GM12878 (cell line): ENCODE data around the gene PDE8B. TPM values are rescaled to one million over a fixed set of nuclear protein-coding genes. Genes with fewer than 3 reads are reported as not detected.

Experiments
- ATAC-seq: fragments of 200-7000 bp; cut with Tn5 transposase; 3 replicates; pipeline ENCODE4 v1.9.1; 2020; ENCODE audit warnings: mild to moderate bottlenecking, moderate library complexity
- Bru-seq: library from RNA; stranded (reverse); fragments of 400-500 nt; gene quantifications from one replicate; lab custom pipeline; 2021; lab: Mats Ljungman, UMichigan
- BruChase-seq, 2 experiments: library from RNA; stranded (reverse); fragments of 400-500 nt; gene quantifications; one replicate each; lab custom pipeline; 2021; lab: Mats Ljungman, UMichigan
- BruUV-seq: library from RNA; stranded (reverse); fragments of 400-500 nt; replicated peaks from 2 replicates; lab custom pipeline; 2021; lab: Mats Ljungman, UMichigan
- CTCF ChIA-PET: fragments of 300-600 bp; sonication (Branson Sonifier 250); formaldehyde crosslinking; extraction: SDS; loops from one replicate; lab custom pipeline; 2021; ENCODE audit warnings: inconsistent platforms; lab: Yijun Ruan, JAX
- POLR2A ChIA-PET: fragments of 350-600 bp; formaldehyde crosslinking; extraction: SDS; loops from one replicate; lab custom pipeline; 2021; ENCODE audit warnings: inconsistent platforms; lab: Charles Lee
- RAD21 ChIA-PET: fragments of 300-600 bp; sonication (Branson Sonifier 250); formaldehyde crosslinking; loops from one replicate; lab custom pipeline; 2023; ENCODE audit warnings: antibody characterized with exemption; ENCODE audit not compliant: unreplicated experiment; lab: Charles Lee
- SMC1A ChIA-PET: fragments of 300-600 bp; sonication (Branson Sonifier 250); formaldehyde crosslinking; loops from one replicate; lab custom pipeline; 2023; ENCODE audit not compliant: unreplicated experiment, uncharacterized antibody; lab: Charles Lee
- DNase-seq: peaks from one replicate; pipeline ENCODE4 v3.0.0-alpha.2; 2011; ENCODE audit warnings: low read depth, low spot score
- FAIRE-seq: peaks from 3 replicates; lab custom pipeline; 2011; peaks lifted over from hg19 to GRCh38; lab: Jason Lieb, UNC
- H2AFZ ChIP-seq: 2 replicates; pipeline ENCODE4 v1.6.0; 2011; ENCODE audit warnings: low read depth, low read length, control low read depth; ENCODE audit not compliant: control insufficient read depth
- H3K27ac ChIP-seq: 2 replicates; pipeline ENCODE4 v1.5.1; 2011; ENCODE audit warnings: control low read depth; ENCODE audit not compliant: control insufficient read depth, insufficient read depth
- H3K27me3 ChIP-seq, 2 experiments: replicated peaks in 1 of 2; 2 replicates each; pipeline versions ENCODE4 v1.6.0 to v1.6.1; 2011; ENCODE audit warnings: low read length in 1 of 2; ENCODE audit not compliant: control insufficient read depth in 2 of 2, insufficient read depth in 2 of 2
- H3K36me3 ChIP-seq, 2 experiments: 2 replicates each; pipeline ENCODE4 v1.5.1; 2011; ENCODE audit warnings: low read length in 1 of 2; ENCODE audit not compliant: control insufficient read depth in 2 of 2, insufficient read depth in 2 of 2
- H3K4me1 ChIP-seq: 2 replicates; pipeline ENCODE4 v1.6.1; 2011; ENCODE audit warnings: mild to moderate bottlenecking, low read length, moderate library complexity, mixed read lengths; ENCODE audit not compliant: control insufficient read depth, insufficient read depth
- H3K4me2 ChIP-seq: 2 replicates; pipeline ENCODE4 v1.6.0; 2011; ENCODE audit warnings: control low read depth; ENCODE audit not compliant: control insufficient read depth, insufficient read depth
- H3K4me3 ChIP-seq: fragments of 200-600 bp; sonication (generic); 2 replicates; pipeline ENCODE4 v1.5.1; 2016
- H3K79me2 ChIP-seq: 2 replicates; pipeline ENCODE4 v1.6.0; 2011; ENCODE audit warnings: low read length; ENCODE audit not compliant: control insufficient read depth, insufficient read depth
- H3K9ac ChIP-seq: 2 replicates; pipeline ENCODE4 v1.8.0; 2011; ENCODE audit warnings: low read length, control low read depth, mixed read lengths; ENCODE audit not compliant: control insufficient read depth, insufficient read depth
- H3K9me3 ChIP-seq: replicated peaks from 3 replicates; pipeline ENCODE4 v1.5.1; 2011; ENCODE audit warnings: mild to moderate bottlenecking, low read length; ENCODE audit not compliant: control insufficient read depth, insufficient read depth
- H4K20me1 ChIP-seq: 2 replicates; pipeline ENCODE4 v1.6.0; 2011; ENCODE audit not compliant: control insufficient read depth, insufficient read depth
- RUNX3 ChIP-seq: IDR thresholded peaks from 2 replicates; pipeline ENCODE4 v1.6.1; 2012; ENCODE audit warnings: low read length, inconsistent platforms
- SREBF1 ChIP-seq: IDR thresholded peaks from 2 replicates; pipeline ENCODE4 v1.6.1; 2012; ENCODE audit warnings: mild to moderate bottlenecking, low read length
- SREBF2 ChIP-seq: IDR thresholded peaks from 2 replicates; pipeline ENCODE4 v1.6.1; 2012; ENCODE audit warnings: mild to moderate bottlenecking, low read length
- TBL1XR1 ChIP-seq: IDR thresholded peaks from 2 replicates; pipeline ENCODE4 v1.6.1; 2012; ENCODE audit warnings: low read depth, low read length, improper control_type of control experiment
- WGBS: methylation state at CpG from one replicate; pipeline ENCODE4 v1.1.6; 2016; ENCODE audit warnings: low lambda C conversion rate; ENCODE audit not compliant: insufficient replicate concordance, insufficient coverage; ENCODE audit errors: missing lambda C conversion rate; 5-methylcytosine and 5-hydroxymethylcytosine counted together
- in situ Hi-C: fragments of 300-500 bp; cut with MboI; formaldehyde crosslinking; loops from 9 replicates; pipeline ENCODE4 v1.14.3; 2018; ENCODE audit warnings: mixed read lengths
- intact Hi-C: fragments of 100-400 bp; cut with micrococcal nuclease; formaldehyde crosslinking; loops from one replicate; pipeline ENCODE4 v1.14.2; 2022; ENCODE audit not compliant: unreplicated experiment
- long read RNA-seq, 2 experiments: library from polyadenylated mRNA; unstranded; transcript quantifications; one replicate each; pipeline ENCODE4 v2.0.0, GENCODE V29; 2019 to 2020
- polyA minus RNA-seq, 3 experiments: library from RNA; depleted of rRNA, polyadenylated mRNA; stranded (reverse); fragments of >200 nt; gene quantifications; 2 replicates each; pipeline ENCODE4 v1.2.3, GENCODE V29; 2011
- polyA plus RNA-seq, 11 experiments: library from polyadenylated mRNA; depleted of rRNA in 4 of 11; unstranded in 6 of 11; stranded (reverse) in 5 of 11; fragments of >200 nt; fragmentation: Nextera tagmentation in 4 of 11; fragmentation: Illumina TruSeq in 1 of 11; extraction: Ambion mirVana in 4 of 11; extraction: Trizol in 1 of 11; gene quantifications; 1 replicate in 1 of 11; 2 replicates in 10 of 11; pipeline versions ENCODE4 v1.2.1 to v1.2.3, GENCODE V29; 2011 to 2016; ENCODE audit warnings: inconsistent platforms in 2 of 11, missing spikeins in 2 of 11, low read depth in 1 of 11
- total RNA-seq, 4 experiments: library from RNA; depleted of rRNA in 3 of 4; stranded (reverse); fragments of >200 nt in 3 of 4; fragmentation: Illumina TruSeq in 1 of 4; extraction: Trizol in 1 of 4; gene quantifications; 2 replicates each; pipeline versions ENCODE4 v1.2.1 to v1.2.3, GENCODE V29; 2013 to 2021
- TF ChIP-seq, protein P1 (sequence below): fragments of 450-650 bp; IDR thresholded peaks from 2 replicates; pipeline ENCODE4 v1.6.1; 2018; ENCODE audit warnings: borderline replicate concordance, mild to moderate bottlenecking; ENCODE audit not compliant: partially characterized antibody

Gene PDE8B, protein sequence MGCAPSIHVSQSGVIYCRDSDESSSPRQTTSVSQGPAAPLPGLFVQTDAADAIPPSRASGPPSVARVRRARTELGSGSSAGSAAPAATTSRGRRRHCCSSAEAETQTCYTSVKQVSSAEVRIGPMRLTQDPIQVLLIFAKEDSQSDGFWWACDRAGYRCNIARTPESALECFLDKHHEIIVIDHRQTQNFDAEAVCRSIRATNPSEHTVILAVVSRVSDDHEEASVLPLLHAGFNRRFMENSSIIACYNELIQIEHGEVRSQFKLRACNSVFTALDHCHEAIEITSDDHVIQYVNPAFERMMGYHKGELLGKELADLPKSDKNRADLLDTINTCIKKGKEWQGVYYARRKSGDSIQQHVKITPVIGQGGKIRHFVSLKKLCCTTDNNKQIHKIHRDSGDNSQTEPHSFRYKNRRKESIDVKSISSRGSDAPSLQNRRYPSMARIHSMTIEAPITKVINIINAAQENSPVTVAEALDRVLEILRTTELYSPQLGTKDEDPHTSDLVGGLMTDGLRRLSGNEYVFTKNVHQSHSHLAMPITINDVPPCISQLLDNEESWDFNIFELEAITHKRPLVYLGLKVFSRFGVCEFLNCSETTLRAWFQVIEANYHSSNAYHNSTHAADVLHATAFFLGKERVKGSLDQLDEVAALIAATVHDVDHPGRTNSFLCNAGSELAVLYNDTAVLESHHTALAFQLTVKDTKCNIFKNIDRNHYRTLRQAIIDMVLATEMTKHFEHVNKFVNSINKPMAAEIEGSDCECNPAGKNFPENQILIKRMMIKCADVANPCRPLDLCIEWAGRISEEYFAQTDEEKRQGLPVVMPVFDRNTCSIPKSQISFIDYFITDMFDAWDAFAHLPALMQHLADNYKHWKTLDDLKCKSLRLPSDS
- 0.27 and 0.31 TPM in 2 replicates for total RNA-seq (2013; cell fraction: nucleolus; rRNA removed)
- total RNA-seq (2014; rRNA removed) (under 0.01 and 0.06 TPM in 2 replicates), total RNA-seq (2014; rRNA removed; fragmentation: Illumina TruSeq; extraction: Trizol) (0.04 and 0.05 TPM in 2 replicates), total RNA-seq (2021) (0.05 TPM in 1 of 2 replicates, not detected in the other), polyA plus RNA-seq (2011; rRNA removed) (0.09 TPM in 1 of 2 replicates, not detected in the other), polyA plus RNA-seq (2014; fragmentation: Illumina TruSeq; extraction: Trizol) (0.03 and 0.30 TPM in 2 replicates), polyA plus RNA-seq (2014; fragmentation: Nextera tagmentation; extraction: Ambion mirVana) (under 1 TPM; 0.20 to 0.31 TPM), polyA plus RNA-seq (2014; rRNA removed) (not detected in 2 replicates), polyA plus RNA-seq (2016; fragmentation: Nextera tagmentation; extraction: Ambion mirVana) (under 1 TPM; 0.37 to 0.44 TPM), polyA minus RNA-seq (2011; rRNA and poly(A)+ RNA removed) (0.07 TPM in 1 of 2 replicates, not detected in the other), Bru-seq, nascent RNA (percentile 26 among the genes with signal in this experiment), BruChase-seq, experiment 1, labeled RNA remaining after a 6-hour chase (percentile 33 among the genes with signal in this experiment), BruChase-seq, experiment 2, labeled RNA remaining after a 2-hour chase (percentile 14 among the genes with signal in this experiment)
- polyA plus RNA-seq (2011; ENCODE audit: low read depth): 0.20 TPM
- 0.02 TPM in 1 of 2 replicates, not detected in the other for polyA plus RNA-seq (2011; cell fraction: cytosol; rRNA removed)
- polyA plus RNA-seq (2011; cell fraction: nucleus; rRNA removed): not detected in 2 replicates
- polyA plus RNA-seq (2012): 0.19 and 0.36 TPM in 2 replicates
- 2.3 TPM in 1 of 2 replicates, not detected in the other for polyA minus RNA-seq (2011; cell fraction: cytosol; rRNA and poly(A)+ RNA removed)
- 0.10 and 0.12 TPM in 2 replicates for polyA minus RNA-seq (2011; cell fraction: nucleus; rRNA and poly(A)+ RNA removed)
- long read RNA-seq, experiment 1: 0 reads
- long read RNA-seq, experiment 2, partial matches to known transcripts: 0 of 1 reads
- long read RNA-seq, experiment 2, other reads (novel, unspliced or antisense): 1 of 1 reads

DNA sequence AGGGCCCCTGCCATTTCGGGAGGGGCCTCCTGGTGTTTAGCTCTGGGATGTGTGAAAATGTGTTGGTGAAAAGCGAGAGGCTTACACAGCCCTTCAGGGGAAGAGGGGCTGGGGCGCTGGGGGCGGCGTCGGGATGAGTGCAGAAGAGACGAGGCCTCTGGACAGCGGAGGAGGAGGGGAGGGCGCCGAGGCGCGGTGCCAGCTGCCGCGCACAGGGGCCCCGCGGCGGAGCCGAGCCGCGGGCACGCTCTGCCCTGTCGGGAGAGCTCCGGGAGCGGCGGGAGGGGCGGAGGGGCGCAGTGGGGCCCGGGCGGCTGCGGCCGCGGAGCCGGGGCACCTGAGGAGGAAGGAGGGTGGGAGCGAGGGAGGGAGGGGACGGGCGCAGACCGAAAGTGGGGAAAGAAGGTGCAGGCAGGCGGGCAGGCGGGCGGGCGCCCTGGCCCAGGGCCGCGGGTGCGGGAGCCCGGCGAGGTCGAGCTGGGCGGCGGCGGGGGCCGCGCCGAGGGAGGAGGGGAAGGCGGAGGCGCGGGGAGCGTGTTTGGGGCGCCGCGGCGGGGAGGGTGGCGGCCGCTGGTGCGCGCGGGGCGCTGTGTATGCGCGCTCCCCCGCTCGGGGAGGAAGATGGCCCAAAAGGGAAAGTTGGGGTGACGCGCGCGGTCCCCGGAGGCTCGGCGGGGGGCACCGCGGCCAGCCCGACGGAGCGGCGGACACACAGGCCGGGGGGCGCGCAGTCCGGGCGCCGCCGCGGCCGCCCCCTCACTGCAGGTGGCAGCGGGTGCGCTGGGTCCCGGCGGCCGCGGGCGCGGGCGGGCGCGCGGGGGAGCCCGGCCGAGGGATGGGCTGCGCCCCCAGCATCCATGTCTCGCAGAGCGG is at the start of gene PDE8B:
Gene PDE8B, plus strand, starts transcription at position 590 of the 873 bp plus-strand sequence. Its CDS starts 246 bp downstream, at position 836.
- H3K9me3 ChIP-seq: no peaks in the 10 kb centered on the region
- intact Hi-C loops: no loop called here
- no peak for FAIRE-seq
- no TSS peak for BruUV-seq
- no peaks in the 10 kb centered on the region for H3K79me2 ChIP-seq
- no peaks in the 10 kb centered on the region for H3K4me1 ChIP-seq
- ChIA-PET CTCF (no interaction called here), RAD21 (no interaction called here), SMC1A (no interaction called here), POLR2A (interaction anchor here (0.6 kb wide), 1 partner anchor 242 kb away, joined by 3 read pairs; no protein-coding TSS in a partner anchor)
- H4K20me1 ChIP-seq: no peaks in the 10 kb centered on the region; the same call in 1 of the 2 replicates
- DNase-seq: no peak
- H3K4me3 ChIP-seq: 0 out of 2 replicates have a peak within 1 kb of the TSS, but pooled peaks have one; percentile 36
- TF ChIP-seq RUNX3: no peak
- TF ChIP-seq SREBF2: no peak
- TF ChIP-seq, protein P1, sequence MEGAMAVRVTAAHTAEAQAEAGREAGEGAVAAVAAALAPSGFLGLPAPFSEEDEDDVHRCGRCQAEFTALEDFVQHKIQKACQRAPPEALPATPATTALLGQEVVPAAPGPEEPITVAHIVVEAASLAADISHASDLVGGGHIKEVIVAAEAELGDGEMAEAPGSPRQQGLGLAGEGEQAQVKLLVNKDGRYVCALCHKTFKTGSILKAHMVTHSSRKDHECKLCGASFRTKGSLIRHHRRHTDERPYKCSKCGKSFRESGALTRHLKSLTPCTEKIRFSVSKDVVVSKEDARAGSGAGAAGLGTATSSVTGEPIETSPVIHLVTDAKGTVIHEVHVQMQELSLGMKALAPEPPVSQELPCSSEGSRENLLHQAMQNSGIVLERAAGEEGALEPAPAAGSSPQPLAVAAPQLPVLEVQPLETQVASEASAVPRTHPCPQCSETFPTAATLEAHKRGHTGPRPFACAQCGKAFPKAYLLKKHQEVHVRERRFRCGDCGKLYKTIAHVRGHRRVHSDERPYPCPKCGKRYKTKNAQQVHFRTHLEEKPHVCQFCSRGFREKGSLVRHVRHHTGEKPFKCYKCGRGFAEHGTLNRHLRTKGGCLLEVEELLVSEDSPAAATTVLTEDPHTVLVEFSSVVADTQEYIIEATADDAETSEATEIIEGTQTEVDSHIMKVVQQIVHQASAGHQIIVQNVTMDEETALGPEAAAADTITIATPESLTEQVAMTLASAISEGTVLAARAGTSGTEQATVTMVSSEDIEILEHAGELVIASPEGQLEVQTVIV: no peak
- no peak for TF ChIP-seq SREBF1
- no peak for TF ChIP-seq TBL1XR1
- no peak within 1 kb of the TSS for H3K27ac ChIP-seq
- H3K9ac ChIP-seq: no peak within 1 kb of the TSS
- H2AFZ ChIP-seq: peak within 1 kb of the TSS; percentile 15; the same call in 1 of the 2 replicates
- peak within 1 kb of the TSS; percentile 67 for H3K4me2 ChIP-seq
- peaks cover 13 to 27% of the 10 kb centered on the region in 2 experiments for H3K27me3 ChIP-seq
- in situ Hi-C loops: no loop called here
- WGBS: 3% methylated on average over 19 of the region's 110 CpGs
- ATAC-seq: peak; percentile 60
- H3K36me3 ChIP-seq: no peaks in the 10 kb centered on the region
